ENCODE measurements around the gene SPARCL1. TPM values are rescaled to one million over a fixed set of nuclear protein-coding genes. Genes with fewer than 3 reads are reported as not detected.

Gene SPARCL1
- total RNA-seq, 4 donors from 2014 or later, result 312 to 741 (median 433) TPM

- WGBS, 2 donors, result 16 to 22% methylated on average over 3 of the region's 3 CpGs
- H3K27me3 ChIP-seq, result no peaks in the 10 kb centered on the region
- H3K4me1 ChIP-seq, result peaks cover 0 to 52% (median 10%) of the 10 kb centered on the region in 4 donors
- DNase-seq (ENCODE audit: low spot score in 2 of 2), result no peak
- peak overlapping the region in 3 of 4 donors; percentile 14 to 47 (median 25) for H3K4me3 ChIP-seq
- peaks cover 0 to 7% (median 0%) of the 10 kb centered on the region in 4 donors for H3K9me3 ChIP-seq
- TF ChIP-seq POLR2A (IDR thresholded peaks at IDR 0.05) (peak in 1 of 2 donors; percentile 27), EP300 (IDR thresholded peaks at IDR 0.05) (peak; percentile 16 to 68), CTCF (IDR thresholded peaks at IDR 0.05) (no peak)
- H3K27ac ChIP-seq, result peak overlapping the region; percentile 71 to 87 (median 80)
- H3K36me3 ChIP-seq, result peaks cover 0 to 7% (median 0%) of the 10 kb centered on the region in 3 donors
Observed at GRCh38 chr4:87525636-87526295, 3.4 kb downstream of the SPARCL1 start.

- peaks cover 0 to 7% (median 0%) of the 10 kb centered on the region in 4 donors for H3K9me3 ChIP-seq
- TF ChIP-seq POLR2A (IDR thresholded peaks at IDR 0.05) (no peak), EP300 (IDR thresholded peaks at IDR 0.05) (no peak), CTCF (IDR thresholded peaks at IDR 0.05) (no peak)
- no peaks in the 10 kb centered on the region for H3K27me3 ChIP-seq
- 69 to 93% methylated on average over 2 of the region's 2 CpGs for WGBS, 2 donors
- peaks cover 0 to 53% (median 16%) of the 10 kb centered on the region in 4 donors for H3K4me1 ChIP-seq
- H3K36me3 ChIP-seq, result peaks cover 0 to 7% (median 0%) of the 10 kb centered on the region in 3 donors
- H3K27ac ChIP-seq, result peak overlapping the region in 3 of 4 donors; percentile 71 to 87 (median 86)
- H3K4me3 ChIP-seq, result no peak overlapping the region
- no peak for DNase-seq (ENCODE audit: low spot score in 2 of 2)
Observed at GRCh38 chr4:87524456-87524855, 4.7 kb downstream of the SPARCL1 start.

GRCh38 chr4:87523307-87523706 is 5.9 kb downstream of the SPARCL1 start:
- DNase-seq (ENCODE audit: low spot score in 2 of 2), result no peak
- Histone ChIP-seq H3K27ac (peak overlapping the region in 3 of 4 donors; percentile 19 to 87 (median 86)), H3K9me3 (peaks cover 0 to 7% (median 0%) of the 10 kb centered on the region in 4 donors), H3K27me3 (no peaks in the 10 kb centered on the region), H3K4me1 (peaks cover 0 to 54% (median 16%) of the 10 kb centered on the region in 4 donors), H3K36me3 (peaks cover 0 to 7% (median 0%) of the 10 kb centered on the region in 3 donors), H3K4me3 (no peak overlapping the region)
- TF ChIP-seq POLR2A (IDR thresholded peaks at IDR 0.05) (no peak), EP300 (IDR thresholded peaks at IDR 0.05) (no peak), CTCF (IDR thresholded peaks at IDR 0.05) (no peak)
- 68 to 70% methylated on average over 4 of the region's 4 CpGs for WGBS, 2 donors

GRCh38 chr4:87521757-87522374 is 7.3 kb downstream of the SPARCL1 start:
- peak overlapping the region in 3 of 4 donors; percentile 73 to 87 (median 86) for H3K27ac ChIP-seq
- H3K36me3 ChIP-seq, result peaks cover 0 to 7% (median 0%) of the 10 kb centered on the region in 3 donors
- peaks cover 0 to 7% (median 0%) of the 10 kb centered on the region in 4 donors for H3K9me3 ChIP-seq
- no peak for TF ChIP-seq CTCF (IDR thresholded peaks at IDR 0.05)
- TF ChIP-seq POLR2A (IDR thresholded peaks at IDR 0.05), result no peak
- TF ChIP-seq EP300 (IDR thresholded peaks at IDR 0.05), result peak; percentile 40 to 45
- DNase-seq (ENCODE audit: low spot score in 2 of 2), result no peak
- 44 to 49% methylated on average over 3 of the region's 3 CpGs for WGBS, 2 donors
- peaks cover 0 to 50% (median 16%) of the 10 kb centered on the region in 4 donors for H3K4me1 ChIP-seq
- no peak overlapping the region for H3K4me3 ChIP-seq
- H3K27me3 ChIP-seq, result no peaks in the 10 kb centered on the region

- Histone ChIP-seq H3K9me3 (peaks cover 0 to 7% (median 0%) of the 10 kb centered on the region in 4 donors), H3K27me3 (no peaks in the 10 kb centered on the region), H3K4me1 (peaks cover 0 to 45% (median 15%) of the 10 kb centered on the region in 4 donors), H3K36me3 (peaks cover 0 to 7% (median 0%) of the 10 kb centered on the region in 3 donors), H3K27ac (peak overlapping the region; percentile 36 to 87 (median 80)), H3K4me3 (no peak overlapping the region)
- 36 to 58% methylated on average over 1 of the region's 1 CpG for WGBS, 2 donors
- DNase-seq (ENCODE audit: low spot score in 2 of 2), result no peak
- no peak for TF ChIP-seq CTCF (IDR thresholded peaks at IDR 0.05)
- TF ChIP-seq EP300 (IDR thresholded peaks at IDR 0.05), result no peak
- no peak for TF ChIP-seq POLR2A (IDR thresholded peaks at IDR 0.05)
Observed at GRCh38 chr4:87521319-87521718, 7.9 kb downstream of the SPARCL1 start.

All from tibial nerve (tissue), 4 donors.